ENCODE measurements around the gene ADARB2.
"Not testable (repeated sequence)": the region's sequence is repeated elsewhere in the genome, so short reads cannot be mapped to it uniquely, and the experiment has no call there.

ADARB2 gene

GRCh38 chr10:1432161-1432560 is 305.2 kb downstream of the ADARB2 start:
- no peak for DNase-seq (ENCODE audit: low spot score)
- no peak for TF ChIP-seq CTCF (IDR thresholded peaks at IDR 0.05; ENCODE audit: extremely low read depth, insufficient read depth, missing control alignments)
- in situ Hi-C loops (cut with MboI; ENCODE audit: low pct_unique_long_range_greater_than_20kb, low sequenced_read_pairs, unreplicated experiment): no loop called here

GRCh38 chr10:1431229-1431628 is 306.1 kb downstream of the ADARB2 start:
- TF ChIP-seq CTCF (IDR thresholded peaks at IDR 0.05; ENCODE audit: extremely low read depth, insufficient read depth, missing control alignments): no peak
- in situ Hi-C loops (cut with MboI; ENCODE audit: low pct_unique_long_range_greater_than_20kb, low sequenced_read_pairs, unreplicated experiment): no loop called here
- no peak for DNase-seq (ENCODE audit: low spot score)

GRCh38 chr10:1427521-1428186 is 309.7 kb downstream of the ADARB2 start:
- DNase-seq (ENCODE audit: low spot score); in situ Hi-C loops (cut with MboI; ENCODE audit: low pct_unique_long_range_greater_than_20kb, low sequenced_read_pairs, unreplicated experiment): not testable (repeated sequence)

GRCh38 chr10:1426786-1427185 is 310.5 kb downstream of the ADARB2 start:
- no peak for DNase-seq (ENCODE audit: low spot score)
- no peak for TF ChIP-seq CTCF (IDR thresholded peaks at IDR 0.05; ENCODE audit: extremely low read depth, insufficient read depth, missing control alignments)
- in situ Hi-C loops (cut with MboI; ENCODE audit: low pct_unique_long_range_greater_than_20kb, low sequenced_read_pairs, unreplicated experiment): no loop called here

GRCh38 chr10:1425879-1426278 is 311.4 kb downstream of the ADARB2 start:
- TF ChIP-seq CTCF (IDR thresholded peaks at IDR 0.05; ENCODE audit: extremely low read depth, insufficient read depth, missing control alignments): no peak
- no peak for DNase-seq (ENCODE audit: low spot score)
- in situ Hi-C loops (cut with MboI; ENCODE audit: low pct_unique_long_range_greater_than_20kb, low sequenced_read_pairs, unreplicated experiment): no loop called here

GRCh38 chr10:1424648-1425047 is 312.7 kb downstream of the ADARB2 start:
- no peak for TF ChIP-seq CTCF (IDR thresholded peaks at IDR 0.05; ENCODE audit: extremely low read depth, insufficient read depth, missing control alignments)
- DNase-seq (ENCODE audit: low spot score): no peak
- in situ Hi-C loops (cut with MboI; ENCODE audit: low pct_unique_long_range_greater_than_20kb, low sequenced_read_pairs, unreplicated experiment): no loop called here

GRCh38 chr10:1423676-1424253 is 313.6 kb downstream of the ADARB2 start:
- no peak for DNase-seq (ENCODE audit: low spot score)
- TF ChIP-seq CTCF (IDR thresholded peaks at IDR 0.05; ENCODE audit: extremely low read depth, insufficient read depth, missing control alignments): no peak
- in situ Hi-C loops (cut with MboI; ENCODE audit: low pct_unique_long_range_greater_than_20kb, low sequenced_read_pairs, unreplicated experiment): no loop called here
